GM04503 (cell line): ENCODE data around the gene SDE2.
"Not testable (repeated sequence)": the region's sequence is repeated elsewhere in the genome, so short reads cannot be mapped to it uniquely, and the experiment has no call there.

Experiments
- DNase-seq: peaks from one replicate; pipeline ENCODE4 v3.0.0-alpha.2; 2012; ENCODE audit warnings: low read depth

SDE2 gene

DNA sequence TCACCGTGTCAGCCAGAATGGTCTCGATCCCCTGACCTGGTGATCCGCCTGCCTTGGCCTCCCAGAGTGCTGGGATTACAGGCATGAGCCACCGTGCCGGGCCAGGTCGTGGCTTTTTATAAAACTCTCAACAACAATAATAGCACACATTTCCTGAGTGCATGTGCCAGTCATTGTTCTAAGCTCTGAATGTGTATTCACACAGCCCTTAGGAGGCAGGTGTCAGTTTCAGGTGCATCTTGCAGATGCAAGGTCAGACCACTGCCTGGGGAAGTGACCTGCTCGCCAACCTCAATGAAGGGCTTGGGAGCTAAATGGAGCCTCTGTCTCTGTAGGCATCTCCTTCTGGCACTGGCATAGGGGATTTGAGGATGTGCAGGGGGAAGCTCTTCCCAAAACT, 56.6 kb downstream of the SDE2 start:
- no peak for DNase-seq

DNA sequence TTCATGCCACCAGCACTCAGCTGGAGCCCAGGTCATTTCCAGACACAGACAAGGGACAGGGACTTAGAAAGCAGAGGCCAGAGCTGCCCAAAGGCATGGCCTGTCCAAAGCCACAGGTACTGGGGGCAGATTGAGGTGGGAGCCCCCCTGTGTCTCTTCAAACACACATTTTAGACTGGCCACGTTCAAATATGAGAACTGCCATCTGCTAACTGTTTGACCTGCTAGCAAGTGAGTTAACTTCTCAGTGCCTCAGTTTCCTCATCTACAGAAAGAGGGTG, 57.3 kb downstream of the SDE2 start:
- DNase-seq: no peak

DNA sequence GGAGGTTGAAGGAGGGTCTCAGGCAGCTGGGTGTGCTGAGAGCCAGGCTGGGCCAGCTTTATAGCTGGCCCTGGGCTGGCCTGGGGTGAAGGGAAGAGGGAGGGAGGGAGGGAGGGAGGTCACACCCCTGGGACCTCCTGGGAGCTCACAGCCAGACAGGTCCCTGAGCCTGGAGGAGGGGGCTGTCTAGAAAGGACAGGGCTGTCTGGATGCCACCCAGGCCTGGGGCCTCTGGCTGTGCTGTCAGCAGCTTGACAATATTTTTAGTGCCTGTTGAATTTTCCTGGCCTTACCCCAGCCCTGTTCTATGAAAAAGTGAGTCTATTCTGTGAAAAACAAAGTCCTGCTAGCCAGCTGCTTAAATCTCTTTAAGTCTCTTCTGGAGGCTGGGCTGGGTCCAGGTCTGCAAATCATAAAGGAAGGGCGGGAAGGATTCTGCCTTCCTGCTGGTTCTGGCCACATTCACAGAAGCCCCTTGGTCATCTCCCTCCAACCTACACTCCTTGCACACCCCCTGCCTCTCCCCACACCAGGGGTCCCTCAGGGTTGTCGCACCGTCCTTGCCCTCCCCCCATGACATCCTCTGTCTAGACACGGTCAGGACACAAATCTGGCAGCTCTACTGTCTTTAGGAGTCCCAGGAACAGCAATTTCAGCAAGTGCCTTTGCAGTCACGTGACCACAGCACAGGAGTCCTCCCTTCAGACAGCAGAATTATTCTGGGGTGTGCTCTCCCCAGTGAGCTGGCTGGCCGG, 57.8 kb downstream of the SDE2 start, which contains the start of gene LEFTY2:
Gene LEFTY2 (minus strand): TSS at position 34 of the 755 bp plus-strand sequence. CDS start 80 bp downstream, outside the sequence.
- no peak for DNase-seq

DNA sequence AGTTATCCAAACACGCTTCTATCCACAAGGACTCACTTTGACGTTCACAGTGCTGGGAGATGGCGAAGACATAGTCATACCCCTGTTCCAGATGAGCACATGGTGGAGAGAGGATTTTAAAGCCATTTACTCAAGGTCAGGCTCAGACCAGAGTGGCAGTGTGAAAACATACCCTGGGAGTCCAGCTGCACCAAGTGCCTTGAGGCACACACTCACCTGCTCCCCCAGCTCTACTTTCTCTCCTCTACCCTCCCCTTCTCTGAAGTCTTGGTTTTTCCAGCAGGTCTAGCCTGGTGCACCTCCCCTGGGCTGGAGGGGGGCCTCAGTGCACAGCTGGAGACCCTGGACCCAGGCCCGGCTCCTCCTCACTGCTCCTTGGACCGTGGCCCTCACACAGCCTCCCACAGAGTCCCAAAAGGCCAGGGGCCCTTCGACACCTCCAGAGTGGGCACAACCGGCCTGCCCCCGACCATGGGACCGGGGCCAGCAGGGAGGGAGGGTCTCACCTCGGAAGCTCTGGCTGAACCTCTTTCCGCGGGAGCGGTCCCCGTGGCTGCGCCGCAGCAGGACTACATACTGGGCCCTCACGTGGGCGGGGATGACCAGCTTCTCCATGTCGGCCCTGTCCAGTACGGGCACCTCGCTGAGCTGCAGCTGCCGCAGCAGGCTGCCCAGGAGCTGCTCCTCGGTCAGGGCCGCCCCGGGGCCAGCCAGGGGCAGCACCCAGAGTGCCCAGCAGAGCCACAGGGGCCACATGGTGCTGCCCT, 58.6 kb downstream of the SDE2 start:
- DNase-seq: no peak

DNA sequence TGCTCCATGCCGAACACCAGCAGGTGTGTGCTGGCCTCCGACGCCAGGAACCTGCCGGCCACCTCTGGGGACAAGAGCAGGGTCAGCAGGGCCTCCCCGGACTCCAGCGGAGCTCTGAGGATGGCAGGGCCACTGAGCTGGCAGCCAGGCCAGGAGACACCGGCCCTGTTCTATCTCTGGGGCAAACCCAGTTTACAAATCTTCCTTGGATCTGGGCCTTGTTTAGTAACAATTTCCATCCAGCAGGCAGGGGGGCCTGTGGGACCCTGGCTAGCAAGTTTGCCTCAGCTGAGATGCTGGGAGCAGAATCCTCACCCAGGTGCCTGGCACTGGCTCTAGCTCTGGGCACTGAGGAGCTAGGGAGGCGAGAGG, 59.2 kb downstream of the SDE2 start:
- DNase-seq: not testable (repeated sequence)

DNA sequence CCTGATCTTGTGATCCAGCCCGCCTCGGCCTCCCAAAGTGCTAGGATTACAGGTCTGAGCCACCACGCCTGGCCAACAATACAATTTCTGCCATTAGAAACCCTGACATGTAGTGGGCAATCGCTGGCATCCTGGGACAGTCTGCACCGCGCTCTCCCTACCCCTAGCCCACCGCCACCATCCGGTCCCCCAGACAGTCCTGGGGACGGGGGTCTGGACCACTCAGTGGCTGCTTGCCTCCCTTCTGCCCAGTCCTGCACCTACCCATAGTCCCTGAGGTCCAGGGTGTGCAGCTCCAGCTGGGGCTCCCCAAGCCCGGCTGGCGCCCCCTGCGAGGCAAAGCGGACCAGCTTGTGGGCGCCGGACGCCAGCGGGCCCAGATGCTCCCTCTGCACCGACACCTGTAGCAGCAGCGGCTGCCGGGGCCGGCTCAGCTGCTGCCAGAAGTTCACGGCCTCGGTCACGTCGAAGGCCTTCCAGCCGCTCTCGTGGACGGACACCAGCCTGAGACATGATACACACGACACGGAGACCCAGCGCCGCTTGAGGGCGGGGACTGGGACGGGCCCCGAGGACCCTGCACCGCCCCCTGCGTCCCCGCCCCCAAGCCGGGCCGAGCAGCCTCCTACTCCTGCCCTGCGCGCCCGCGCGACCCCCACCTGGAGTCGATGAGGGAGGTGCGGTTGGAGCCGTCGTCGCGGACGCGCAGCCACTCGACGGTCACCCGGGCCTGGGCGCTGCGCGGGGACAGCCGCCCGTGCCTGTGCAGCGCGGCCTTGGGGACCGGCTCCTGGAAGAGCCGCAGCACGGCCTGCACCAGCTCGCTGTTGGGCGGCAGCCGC, 59.8 kb downstream of the SDE2 start:
- not testable (repeated sequence) for DNase-seq

DNA sequence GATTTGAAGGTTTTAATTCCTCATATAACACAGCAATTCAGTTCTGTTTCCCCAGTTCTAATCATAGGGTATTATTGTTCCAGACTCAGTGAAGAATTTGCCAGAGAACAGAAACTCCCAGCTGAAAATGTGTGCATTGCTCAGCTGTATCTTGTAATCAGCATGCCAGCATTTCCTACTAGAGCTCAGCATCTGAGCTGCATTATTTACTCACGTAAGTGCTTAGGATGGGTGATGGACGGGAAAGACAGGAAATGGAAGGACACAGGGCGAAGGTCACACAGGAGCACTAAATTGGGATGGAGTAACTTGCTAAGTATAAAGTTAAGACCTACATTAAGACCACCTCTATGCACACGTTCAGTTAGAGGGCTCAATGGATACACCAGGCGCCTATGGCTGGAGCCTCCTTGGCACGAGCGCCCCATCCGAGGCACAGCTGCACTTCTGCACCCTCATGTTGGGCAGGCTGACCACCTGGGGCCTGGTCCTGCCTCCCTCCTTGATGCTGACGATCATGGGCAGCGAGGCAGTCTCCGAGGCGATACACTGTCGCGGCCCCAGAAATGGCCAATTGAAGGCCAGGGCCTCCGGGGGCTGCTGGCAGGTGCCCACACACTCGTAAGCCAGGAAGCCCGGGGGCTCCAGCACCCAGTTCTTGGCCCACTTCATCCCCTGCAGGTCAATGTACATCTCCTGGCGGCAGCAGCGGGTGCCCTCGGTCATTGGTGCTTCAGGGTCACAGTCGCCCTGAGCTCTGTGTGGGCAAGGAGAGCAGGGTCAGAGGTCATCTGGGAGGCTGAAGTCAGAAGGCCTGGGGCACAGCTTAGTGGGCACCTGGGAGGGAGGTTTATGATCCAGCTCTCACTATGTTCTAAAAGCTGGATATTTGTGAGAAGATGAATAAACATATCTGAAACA, 61.8 kb downstream of the SDE2 start:
- no peak for DNase-seq

DNA sequence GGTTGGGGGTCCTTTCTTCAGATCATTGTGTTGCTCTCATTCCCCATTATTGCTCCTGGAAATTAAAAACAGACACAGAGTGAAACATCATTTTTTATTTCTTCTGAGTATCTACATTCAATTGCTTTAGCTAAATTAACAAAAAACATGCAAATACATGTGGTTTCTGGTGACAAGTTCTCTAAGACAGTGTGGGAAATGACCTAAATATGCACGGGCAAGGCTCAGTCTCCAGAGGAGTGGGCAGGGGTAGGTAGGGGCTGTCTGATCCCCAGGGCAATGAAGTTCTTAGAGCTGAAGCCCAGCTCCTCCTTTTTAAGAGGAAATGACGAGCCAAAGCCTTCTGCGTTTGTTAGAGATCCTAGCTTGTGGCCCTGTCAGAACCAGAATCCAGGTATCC, 62.6 kb downstream of the SDE2 start:
- DNase-seq: no peak

DNA sequence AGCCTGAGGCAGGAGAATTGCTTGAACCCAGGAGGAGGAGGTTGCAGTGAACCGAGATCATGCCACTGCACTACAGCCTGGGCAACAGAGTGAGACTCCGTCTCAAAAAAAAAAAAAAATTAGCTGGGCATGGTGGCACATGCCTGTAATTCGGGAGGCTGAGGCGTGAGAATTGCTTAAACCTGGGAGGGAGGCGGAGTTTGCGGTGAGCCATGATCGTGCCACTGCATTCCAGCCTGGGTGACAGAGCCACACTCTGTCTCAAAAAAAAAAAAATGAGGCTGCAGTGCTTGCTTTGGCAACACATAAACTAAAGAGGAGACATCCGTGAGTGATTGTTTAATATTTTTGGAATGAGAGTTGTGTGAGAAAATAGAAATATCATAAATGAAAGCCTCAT, 63.1 kb downstream of the SDE2 start:
- DNase-seq: peak; percentile 47

DNA sequence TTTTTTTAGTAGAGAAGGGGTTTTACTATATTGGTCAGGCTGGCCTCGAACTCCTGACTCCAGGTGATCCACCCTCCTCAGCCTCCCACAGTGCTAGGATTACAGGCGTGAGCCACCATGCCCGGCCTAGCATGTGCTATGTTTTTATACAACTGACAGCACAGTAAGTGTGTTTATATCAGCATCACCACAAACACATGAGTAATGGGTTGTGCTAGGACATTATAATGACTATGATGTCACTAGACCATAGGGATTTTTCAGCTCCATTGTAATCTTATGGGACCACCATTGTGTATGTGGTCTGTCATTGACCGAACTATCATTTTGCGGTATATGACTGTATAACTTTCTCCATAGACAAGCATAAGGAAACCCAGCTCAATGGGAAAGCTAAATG, 64.4 kb downstream of the SDE2 start:
- DNase-seq: no peak

DNA sequence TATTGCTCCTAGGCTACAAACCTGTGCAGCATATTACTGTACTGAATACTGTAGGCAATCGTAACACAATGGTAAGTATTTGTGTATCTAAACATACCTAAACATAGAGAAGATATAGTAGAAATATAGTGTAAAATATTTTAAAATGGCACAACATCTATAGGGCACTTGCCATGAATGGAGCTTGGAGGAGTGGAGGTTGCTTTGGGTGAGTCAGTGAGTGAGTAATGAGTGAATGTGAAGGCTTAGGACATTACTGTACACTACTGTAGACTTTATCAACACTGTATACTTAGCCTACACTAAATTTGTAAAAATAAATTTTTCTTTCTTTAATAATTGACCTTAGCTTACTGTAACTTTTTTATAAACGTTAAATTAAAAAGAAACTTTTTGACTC, 66.1 kb downstream of the SDE2 start:
- DNase-seq: no peak
